IMR-90 (cell line): ENCODE measurements around the gene SNX27. TPM values are rescaled to one million over a fixed set of nuclear protein-coding genes. Genes with fewer than 3 reads are reported as not detected.

Experiments
- ATAC-seq: fragments of 200-7000 bp; cut with Tn5 transposase; 2 replicates; pipeline ENCODE4 v1.9.1; 2020; ENCODE audit warnings: low read depth, mild to moderate bottlenecking, moderate library complexity
- BruUV-seq: library from RNA; stranded (reverse); fragments of 400-500 nt; replicated peaks from 2 replicates; lab custom pipeline; 2021; lab: Mats Ljungman, UMichigan
- CTCF ChIA-PET: fragments of 300-600 bp; formaldehyde crosslinking; extraction: SDS; loops from one replicate; lab custom pipeline; 2021; ENCODE audit warnings: antibody characterized with exemption; lab: Yijun Ruan, JAX
- POLR2A ChIA-PET: fragments of 300-600 bp; sonication (Branson Sonifier 250); formaldehyde crosslinking; loops from one replicate; lab custom pipeline; 2022; ENCODE audit warnings: antibody characterized with exemption; ENCODE audit not compliant: unreplicated experiment; lab: Charles Lee
- DNase-seq: peaks from one replicate; pipeline ENCODE4 v3.0.0; 2013
- H2AFZ ChIP-seq: replicated peaks from 2 replicates; pipeline ENCODE3; 2013; ENCODE audit warnings: low read length, mild to moderate bottlenecking; ENCODE audit not compliant: poor library complexity
- H2AK5ac ChIP-seq: 2 replicates; pipeline ENCODE4 v1.6.1; 2013; ENCODE audit warnings: low read depth, low read length, inconsistent platforms
- H2AK9ac ChIP-seq: replicated peaks from 2 replicates; pipeline ENCODE3; 2013; ENCODE audit warnings: mild to moderate bottlenecking, low read depth, low read length, moderate library complexity; ENCODE audit not compliant: poor library complexity
- H2BK120ac ChIP-seq: 2 replicates; pipeline ENCODE4 v1.6.1; 2013; ENCODE audit warnings: low read depth, low read length, inconsistent platforms
- H2BK15ac ChIP-seq: 3 replicates; pipeline ENCODE4 v1.6.1; 2013; ENCODE audit warnings: low read depth, low read length, inconsistent platforms
- H2BK20ac ChIP-seq: 2 replicates; pipeline ENCODE4 v1.6.1; 2013; ENCODE audit warnings: low read depth, mild to moderate bottlenecking, inconsistent platforms, low read length, moderate library complexity
- H2BK5ac ChIP-seq: 2 replicates; pipeline ENCODE4 v1.6.1; 2013; ENCODE audit warnings: mild to moderate bottlenecking, low read depth, low read length, inconsistent platforms; ENCODE audit not compliant: poor library complexity, severe bottlenecking
- H3K14ac ChIP-seq: replicated peaks from 2 replicates; pipeline ENCODE4 v1.6.1; 2013; ENCODE audit warnings: low read depth, low read length, inconsistent platforms
- H3K18ac ChIP-seq: 2 replicates; pipeline ENCODE4 v1.6.1; 2013; ENCODE audit warnings: low read depth, low read length, control low read depth
- H3K23ac ChIP-seq: 2 replicates; pipeline ENCODE4 v1.6.1; 2013; ENCODE audit warnings: low read depth, low read length, inconsistent platforms
- H3K27ac ChIP-seq: 2 replicates; pipeline ENCODE4 v1.5.1; 2013; ENCODE audit warnings: mild to moderate bottlenecking, control low read depth, low read length; ENCODE audit not compliant: insufficient read depth
- H3K27me3 ChIP-seq: 2 replicates; pipeline ENCODE4 v1.6.1; 2013; ENCODE audit warnings: low read length; ENCODE audit not compliant: control insufficient read depth, insufficient read depth
- H3K36me3 ChIP-seq: 2 replicates; pipeline ENCODE4 v1.6.1; 2013; ENCODE audit warnings: low read length, mixed read lengths; ENCODE audit not compliant: control insufficient read depth, insufficient read depth
- H3K4ac ChIP-seq: 2 replicates; pipeline ENCODE4 v1.6.1; 2013; ENCODE audit warnings: low read depth, low read length, inconsistent platforms
- H3K4me1 ChIP-seq: 2 replicates; pipeline ENCODE4 v1.6.1; 2013; ENCODE audit warnings: low read length, mixed read lengths; ENCODE audit not compliant: control insufficient read depth, insufficient read depth
- H3K4me2 ChIP-seq: 2 replicates; pipeline ENCODE4 v1.6.1; 2013; ENCODE audit warnings: low read depth, mild to moderate bottlenecking, control low read depth, low read length, moderate library complexity
- H3K4me3 ChIP-seq: 2 replicates; pipeline ENCODE4 v1.5.1; 2013; ENCODE audit warnings: low read depth, mild to moderate bottlenecking, control low read depth, low read length, moderate library complexity; ENCODE audit not compliant: insufficient read depth
- H3K56ac ChIP-seq: 2 replicates; pipeline ENCODE4 v1.6.1; 2013; ENCODE audit warnings: low read length, inconsistent platforms; ENCODE audit not compliant: insufficient read depth; ENCODE audit errors: extremely low read depth
- H3K79me1 ChIP-seq, 2 experiments: 2 replicates each; pipeline ENCODE4 v1.6.1; 2013; ENCODE audit warnings: low read length in 2 of 2, inconsistent platforms in 1 of 2, low read depth in 1 of 2
- H3K9ac ChIP-seq: 2 replicates; pipeline ENCODE4 v1.6.1; 2013; ENCODE audit warnings: low read depth, low read length, control low read depth
- H3K9me1 ChIP-seq: 2 replicates; pipeline ENCODE4 v1.6.1; 2013; ENCODE audit warnings: low read length, inconsistent platforms; ENCODE audit not compliant: insufficient read depth
- H3K9me3 ChIP-seq: 2 replicates; pipeline ENCODE4 v1.6.1; 2013; ENCODE audit warnings: low read length; ENCODE audit not compliant: control insufficient read depth, insufficient read depth
- H4K20me1 ChIP-seq: 2 replicates; pipeline ENCODE4 v1.6.1; 2013; ENCODE audit warnings: low read length, inconsistent platforms; ENCODE audit not compliant: insufficient read depth
- H4K5ac ChIP-seq: 2 replicates; pipeline ENCODE4 v1.6.1; 2013; ENCODE audit warnings: mild to moderate bottlenecking, low read depth, low read length, control low read depth
- H4K8ac ChIP-seq, 2 experiments: 2 replicates each; pipeline ENCODE4 v1.6.1; 2013; ENCODE audit warnings: low read depth in 2 of 2, low read length in 2 of 2, control low read depth in 1 of 2, inconsistent platforms in 1 of 2
- H4K91ac ChIP-seq: 2 replicates; pipeline ENCODE4 v1.6.1; 2013; ENCODE audit warnings: low read depth, low read length, inconsistent platforms; ENCODE audit not compliant: insufficient read depth
- BHLHE40 ChIP-seq: fragments of 150-350 bp; IDR thresholded peaks from 2 replicates; pipeline ENCODE4 v1.6.1; 2016; ENCODE audit warnings: mild to moderate bottlenecking, low read depth, low read length
- CEBPB ChIP-seq: IDR thresholded peaks from 2 replicates; pipeline ENCODE4 v1.6.1; 2012; ENCODE audit warnings: low read depth, low read length, improper control_type of control experiment
- CHD1 ChIP-seq: IDR thresholded peaks from 2 replicates; pipeline ENCODE4 v1.6.1; 2012; ENCODE audit warnings: low read depth, low read length, improper control_type of control experiment
- CTCF ChIP-seq: conservative IDR thresholded peaks from 2 replicates; pipeline ENCODE4 v1.5.1; 2012; ENCODE audit warnings: mild to moderate bottlenecking, low read depth, low read length, improper control_type of control experiment
- ELK1 ChIP-seq: fragments of 150-350 bp; IDR thresholded peaks from 2 replicates; pipeline ENCODE4 v1.6.1; 2016; ENCODE audit warnings: low read depth, mild to moderate bottlenecking, low read length, moderate library complexity, borderline replicate concordance
- MAFK ChIP-seq: IDR thresholded peaks from 2 replicates; pipeline ENCODE4 v1.6.1; 2012; ENCODE audit warnings: low read depth, low read length, improper control_type of control experiment
- MAZ ChIP-seq: IDR thresholded peaks from 2 replicates; pipeline ENCODE4 v1.6.1; 2012; ENCODE audit warnings: low read depth, mild to moderate bottlenecking, low read length, improper control_type of control experiment, moderate library complexity, borderline replicate concordance
- MXI1 ChIP-seq: IDR thresholded peaks from 2 replicates; pipeline ENCODE4 v1.6.1; 2012; ENCODE audit warnings: low read depth, mild to moderate bottlenecking, low read length, moderate library complexity, borderline replicate concordance
- NFE2L2 ChIP-seq: fragments of 150-350 bp; IDR thresholded peaks from 2 replicates; pipeline ENCODE4 v1.6.1; 2016; ENCODE audit warnings: low read depth, mild to moderate bottlenecking, low read length
- POLR2A ChIP-seq: IDR thresholded peaks from 2 replicates; pipeline ENCODE4 v1.6.1; 2012; ENCODE audit warnings: mild to moderate bottlenecking, low read depth, low read length
- RCOR1 ChIP-seq: IDR thresholded peaks from 2 replicates; pipeline ENCODE4 v1.6.1; 2012; ENCODE audit warnings: mild to moderate bottlenecking, low read length, improper control_type of control experiment; ENCODE audit not compliant: insufficient replicate concordance
- SMC3 ChIP-seq: fragments of 150-350 bp; IDR thresholded peaks from 2 replicates; pipeline ENCODE4 v1.6.1; 2016; ENCODE audit warnings: low read depth, mild to moderate bottlenecking, antibody characterized with exemption, low read length, moderate library complexity
- USF2 ChIP-seq: fragments of 150-350 bp; IDR thresholded peaks from 2 replicates; pipeline ENCODE4 v1.6.1; 2017; ENCODE audit warnings: mild to moderate bottlenecking, antibody characterized with exemption, low read length, low read depth
- WGBS, 2 experiments: methylation state at CpG; one replicate each; pipeline versions ENCODE4 v1.1.5 to v1.1.7; 2013; ENCODE audit warnings: missing lambda C conversion rate in 2 of 2; ENCODE audit not compliant: insufficient read length in 1 of 2; ENCODE audit errors: extremely low coverage in 2 of 2; 5-methylcytosine and 5-hydroxymethylcytosine counted together
- dilution Hi-C: fragments of 300-500 bp; cut with HindIII; formaldehyde crosslinking; loops from one replicate; pipeline ENCODE4 v1.14.3; 2018; ENCODE audit warnings: low sequenced_read_pairs; ENCODE audit not compliant: unreplicated experiment
- in situ Hi-C: fragments of 300-500 bp; cut with MboI; formaldehyde crosslinking; loops from 3 replicates; pipeline ENCODE4 v1.14.3; 2019; ENCODE audit warnings: low sequenced_read_pairs, inconsistent platforms, mixed read lengths
- intact Hi-C: fragments of 100-400 bp; cut with micrococcal nuclease; formaldehyde crosslinking; loops from 2 replicates; pipeline ENCODE4 v1.10.0; 2022
- polyA plus RNA-seq, 3 experiments: library from polyadenylated mRNA; depleted of rRNA; stranded (reverse); fragments of >200 nt; gene quantifications; 2 replicates each; pipeline ENCODE4 v1.2.3, GENCODE V29; 2012; ENCODE audit warnings: low replicate concordance in 1 of 3
- total RNA-seq: library from RNA; depleted of rRNA; stranded (reverse); fragments of >200 nt; gene quantifications from 2 replicates; pipeline ENCODE4 v1.2.3, GENCODE V29; 2012

SNX27 gene
- total and polyA plus RNA-seq, 2 of the 4 experiments (the other 2 are of a cell fraction), result 12.3 to 25.6 TPM

GRCh38 chr1:151729157-151729965, 117.5 kb downstream of the SNX27 start:
- H3K9me3 ChIP-seq, result no peaks in the 10 kb centered on the region
- H3K4me1 ChIP-seq, result peaks cover 2% of the 10 kb centered on the region; the same call in 1 of the 2 replicates
- 61% methylated on average over 4 of the region's 10 CpGs; no CpG with 5 or more reads in 1 of the 2 experiments for WGBS, 2 experiments
- BruUV-seq, result no TSS peak
- no peak overlapping the region for H2BK5ac ChIP-seq
- no peak overlapping the region for H2BK20ac ChIP-seq
- H2AK5ac ChIP-seq, result no peak overlapping the region
- no peaks in the 10 kb centered on the region for H3K36me3 ChIP-seq
- no peaks in the 10 kb centered on the region for H4K20me1 ChIP-seq
- no peaks in the 10 kb centered on the region for H3K79me1 ChIP-seq
- H3K4me2 ChIP-seq, result no peak overlapping the region
- H3K4ac ChIP-seq, result no peak overlapping the region
- no peaks in the 10 kb centered on the region for H3K9me1 ChIP-seq
- no peak for ATAC-seq
- DNase-seq, result no peak
- dilution Hi-C loops, result no loop called here
- peaks cover 54% of the 10 kb centered on the region for H3K27me3 ChIP-seq
- intact Hi-C loops, result no loop called here
- H3K9ac ChIP-seq, result no peak overlapping the region
- CTCF ChIA-PET, result no interaction called here
- H3K27ac ChIP-seq, result no peak overlapping the region
- no peak overlapping the region for H2AFZ ChIP-seq
- TF ChIP-seq MAZ (no peak), CHD1 (no peak), CTCF (no peak), USF2 (no peak), CEBPB (no peak), NFE2L2 (no peak), ELK1 (no peak), SMC3 (no peak), RCOR1 (no peak), POLR2A (no peak), MAFK (no peak), BHLHE40 (no peak), MXI1 (no peak)
- H4K91ac ChIP-seq, result no peak overlapping the region
- H3K56ac ChIP-seq, result no peak overlapping the region
- POLR2A ChIA-PET, result no interaction called here
- H4K5ac ChIP-seq, result no peak overlapping the region
- no peak overlapping the region for H3K14ac ChIP-seq
- no peak overlapping the region for H3K18ac ChIP-seq
- in situ Hi-C loops, result no loop called here
- H3K4me3 ChIP-seq, result no peak overlapping the region
- H2BK120ac ChIP-seq, result no peak overlapping the region
- H2BK15ac ChIP-seq, result no peak overlapping the region
- no peak overlapping the region for H4K8ac ChIP-seq
- no peak overlapping the region; the same call in 1 of the 2 replicates for H3K23ac ChIP-seq
- no peak overlapping the region for H2AK9ac ChIP-seq
